Measurements from ENCODE around the gene IFI44L.

- no peak for TF ChIP-seq CTCF (IDR thresholded peaks at IDR 0.05; ENCODE audit: low read depth, low read length)
- TF ChIP-seq MAX (IDR thresholded peaks at IDR 0.05; ENCODE audit: low read depth, low read length), result no peak
- TF ChIP-seq POLR2A (IDR thresholded peaks at IDR 0.05; ENCODE audit: extremely low read depth, insufficient read length), result no peak
These were observed 31.0 kb downstream of the IFI44L start for GRCh38 chr1:78651241-78651640.
